GM23248 (cell line): Measurements from ENCODE around the gene MPDU1.

Experiments
- EZH2 ChIP-seq: fragments of 200-600 bp; sonication (generic); IDR thresholded peaks from 2 replicates; pipeline ENCODE4 v1.6.1; 2018; ENCODE audit warnings: antibody characterized with exemption, mild to moderate bottlenecking; ENCODE audit not compliant: insufficient read depth, poor library complexity, severe bottlenecking
- EZH2phosphoT487 ChIP-seq: fragments of 200-600 bp; sonication (generic); IDR thresholded peaks from 2 replicates; pipeline ENCODE4 v1.6.1; 2018; ENCODE audit warnings: antibody characterized with exemption, moderate library complexity, mild to moderate bottlenecking, low read depth; ENCODE audit not compliant: insufficient read depth

DNA sequence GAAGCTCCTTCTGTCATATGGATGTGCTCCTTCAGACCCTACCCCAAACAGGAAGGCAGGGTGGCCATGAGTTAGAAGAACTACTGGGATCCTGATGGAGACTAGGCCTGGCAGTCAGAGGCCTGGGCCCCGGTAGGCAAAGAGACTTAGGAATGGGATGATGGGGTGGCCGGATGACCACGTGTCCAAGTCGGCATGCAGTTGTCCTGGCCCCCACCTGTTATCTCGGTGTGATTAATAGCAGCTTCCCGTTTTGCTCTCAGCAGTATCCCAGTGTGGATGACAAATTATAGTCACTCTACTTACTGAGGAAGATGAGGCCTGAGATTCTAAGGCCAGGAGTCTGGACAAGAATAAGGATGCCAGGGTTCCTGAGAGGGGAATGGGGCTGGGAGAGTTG, 33.3 kb upstream of the MPDU1 start:
- TF ChIP-seq EZH2, result no peak
- no peak for TF ChIP-seq EZH2phosphoT487
